ENCODE data around the gene SCAMP2. TPM values are rescaled to one million over a fixed set of nuclear protein-coding genes. Genes with fewer than 3 reads are reported as not detected.

The SCAMP2 gene, protein sequence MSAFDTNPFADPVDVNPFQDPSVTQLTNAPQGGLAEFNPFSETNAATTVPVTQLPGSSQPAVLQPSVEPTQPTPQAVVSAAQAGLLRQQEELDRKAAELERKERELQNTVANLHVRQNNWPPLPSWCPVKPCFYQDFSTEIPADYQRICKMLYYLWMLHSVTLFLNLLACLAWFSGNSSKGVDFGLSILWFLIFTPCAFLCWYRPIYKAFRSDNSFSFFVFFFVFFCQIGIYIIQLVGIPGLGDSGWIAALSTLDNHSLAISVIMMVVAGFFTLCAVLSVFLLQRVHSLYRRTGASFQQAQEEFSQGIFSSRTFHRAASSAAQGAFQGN
- total RNA-seq = 13.5 and 16.6 TPM in 2 replicates

DNA sequence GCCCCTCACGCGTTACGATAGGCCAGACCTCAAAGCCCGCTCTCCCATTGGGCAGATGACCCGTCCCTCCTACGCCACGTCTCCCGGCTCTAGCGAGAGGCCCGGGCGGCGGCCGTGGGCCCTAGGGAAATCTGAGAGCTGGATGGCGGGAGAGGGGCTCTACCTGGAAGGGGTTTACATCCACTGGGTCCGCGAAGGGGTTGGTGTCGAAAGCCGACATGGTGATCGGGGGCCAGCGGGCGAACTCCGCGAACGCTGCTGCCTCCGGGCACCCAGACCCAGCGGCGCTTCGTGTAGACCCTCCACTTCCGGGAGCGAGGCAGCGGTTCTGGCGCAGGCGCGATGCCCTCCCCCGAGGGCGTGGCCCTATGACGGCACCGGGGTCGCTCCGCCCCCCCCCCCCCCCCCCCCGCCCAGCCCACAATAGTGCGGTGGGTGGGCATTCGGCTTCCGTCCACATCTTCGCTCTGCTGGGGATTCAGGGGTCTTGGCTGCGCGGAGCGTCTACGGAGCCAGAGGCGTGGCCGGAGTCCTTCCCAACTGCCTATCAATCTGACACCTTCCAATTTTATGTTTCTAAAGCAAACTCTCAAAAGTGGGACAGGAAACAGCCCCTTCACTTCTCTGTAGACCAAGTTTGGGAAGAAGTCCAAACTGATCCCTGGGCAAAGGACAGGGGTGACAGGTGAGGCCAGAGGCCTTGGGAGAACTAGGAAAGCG lies at the start of gene SCAMP2:
Gene SCAMP2, minus strand, starts transcription at position 330 of the 720 bp plus-strand sequence. Its CDS starts 110 bp downstream, at position 220.

DNA sequence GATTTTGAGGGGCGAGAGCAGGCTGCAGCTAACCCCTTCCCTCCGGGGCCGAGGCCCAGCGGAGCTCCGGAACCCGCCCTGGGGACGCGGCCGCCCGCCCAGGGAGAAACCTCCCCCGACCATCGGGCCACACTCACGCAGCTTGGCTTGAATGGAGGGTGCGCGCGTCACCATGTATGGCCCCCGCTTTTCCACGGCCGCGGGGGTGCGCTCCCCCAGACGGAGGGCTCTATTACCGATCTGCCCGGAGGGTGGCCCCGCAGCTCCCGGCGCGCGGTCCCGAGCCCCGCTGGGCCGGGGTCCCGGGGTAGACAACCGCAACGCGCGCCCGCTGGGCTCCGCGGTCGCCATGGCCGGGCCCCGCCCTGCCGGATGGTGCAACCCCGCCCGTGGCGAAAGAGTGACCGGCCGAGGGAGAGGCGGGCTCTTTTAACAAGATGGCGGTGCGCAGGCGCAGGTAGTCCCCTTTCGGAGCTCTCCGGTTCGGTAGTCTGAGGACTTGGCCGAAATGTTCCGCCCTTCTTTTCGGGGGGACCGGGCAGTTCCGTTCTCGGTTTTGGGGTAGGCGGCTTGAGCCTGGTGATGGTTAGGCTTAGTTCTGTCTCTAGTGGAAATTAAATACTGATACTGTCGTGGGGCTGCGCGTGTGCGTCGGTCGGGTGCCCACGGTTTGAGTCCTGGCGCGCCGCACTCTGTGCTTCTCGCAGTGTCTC lies 33.4 kb upstream of the SCAMP2 start, which contains the start of gene FAM219B:
Gene FAM219B, minus strand, starts transcription at position 402 of the 713 bp plus-strand sequence. Its CDS starts 51 bp downstream, at position 351.

DNA sequence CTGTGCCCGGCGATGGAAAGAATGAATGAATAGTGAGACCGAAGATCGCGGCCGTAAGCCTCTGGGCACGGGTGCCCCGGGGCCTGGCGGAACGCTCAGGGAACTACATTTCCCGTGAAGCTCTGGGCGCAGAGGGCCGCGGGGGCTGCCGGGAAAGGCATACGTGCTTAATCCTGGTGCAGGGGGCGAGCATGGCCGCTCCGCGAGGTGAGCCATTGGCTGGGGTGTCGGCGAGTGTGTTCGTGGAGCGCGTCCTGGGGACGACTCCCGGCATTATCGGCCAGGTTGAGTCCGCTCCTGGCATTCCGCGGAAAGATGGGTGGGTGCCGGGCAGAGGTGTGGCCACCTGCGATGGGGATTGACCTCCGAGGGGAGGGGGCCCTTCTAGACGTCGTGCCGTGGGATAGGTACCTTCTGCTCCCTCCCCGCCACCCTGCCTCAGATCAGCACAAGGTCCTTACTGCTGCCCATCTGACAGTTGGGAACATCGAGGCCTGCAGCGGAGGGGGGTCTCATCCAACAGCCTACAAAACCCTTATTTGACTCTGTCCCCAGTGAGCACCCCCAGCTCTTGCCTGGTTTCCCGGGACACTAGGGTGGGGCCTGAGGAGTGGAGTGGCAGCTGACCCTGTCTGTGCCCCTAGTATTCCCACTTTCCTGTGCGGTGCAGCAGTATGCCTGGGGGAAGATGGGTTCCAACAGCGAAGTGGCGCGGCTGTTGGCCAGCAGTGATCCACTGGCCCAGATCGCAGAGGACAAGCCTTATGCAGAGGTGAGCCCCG lies 16.9 kb upstream of the SCAMP2 start, which contains the start of gene MPI:
Gene MPI, plus strand, starts transcription at position 160 of the 782 bp plus-strand sequence. Its CDS starts 32 bp downstream, at position 192.

DNA sequence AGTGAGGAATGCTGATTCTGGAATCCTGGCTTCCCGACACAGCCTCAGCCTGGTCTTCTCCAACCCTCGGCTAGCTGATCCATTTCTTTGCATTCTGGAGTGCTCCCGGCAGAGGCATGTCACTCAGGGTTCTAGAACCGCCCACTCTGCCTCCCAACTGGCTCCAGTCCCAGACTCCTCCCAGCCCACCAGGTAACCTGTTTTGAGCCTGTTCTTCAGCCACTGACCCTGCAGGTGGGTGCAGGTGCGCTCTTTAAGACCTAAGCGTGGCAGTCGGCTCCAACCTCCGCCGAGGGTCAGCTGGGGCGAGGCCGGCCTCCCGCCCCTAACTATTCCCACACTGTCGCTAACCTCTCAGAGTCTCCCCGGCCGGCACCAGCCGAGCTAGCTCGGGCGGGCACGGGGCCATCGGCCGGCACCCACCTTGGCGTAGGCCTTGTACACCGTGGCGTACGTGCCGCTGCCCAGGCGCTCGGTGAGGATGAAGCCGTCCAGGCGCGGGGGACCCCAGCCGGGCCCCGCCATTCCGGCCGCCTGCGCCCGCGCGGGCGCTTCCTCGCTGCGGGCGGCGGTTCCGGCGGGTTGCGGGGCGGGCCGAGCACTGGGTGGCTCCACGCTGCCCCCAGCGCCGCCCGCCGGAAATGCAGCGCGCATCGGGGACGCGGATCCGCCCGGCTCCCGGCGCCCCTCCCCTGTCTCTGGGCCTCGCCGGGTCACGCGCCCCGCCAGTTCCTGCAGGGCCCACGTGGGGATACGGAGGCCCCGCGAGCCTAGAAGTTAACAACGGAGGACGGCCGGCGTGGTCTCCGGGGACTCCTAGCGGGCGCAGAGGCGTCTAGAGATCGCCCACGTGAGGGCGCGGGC lies 30.4 kb downstream of the SCAMP2 start, which contains the start of gene ULK3:
Gene ULK3, minus strand, starts transcription at position 576 of the 864 bp plus-strand sequence. Its CDS starts 51 bp downstream, at position 525.

DNA sequence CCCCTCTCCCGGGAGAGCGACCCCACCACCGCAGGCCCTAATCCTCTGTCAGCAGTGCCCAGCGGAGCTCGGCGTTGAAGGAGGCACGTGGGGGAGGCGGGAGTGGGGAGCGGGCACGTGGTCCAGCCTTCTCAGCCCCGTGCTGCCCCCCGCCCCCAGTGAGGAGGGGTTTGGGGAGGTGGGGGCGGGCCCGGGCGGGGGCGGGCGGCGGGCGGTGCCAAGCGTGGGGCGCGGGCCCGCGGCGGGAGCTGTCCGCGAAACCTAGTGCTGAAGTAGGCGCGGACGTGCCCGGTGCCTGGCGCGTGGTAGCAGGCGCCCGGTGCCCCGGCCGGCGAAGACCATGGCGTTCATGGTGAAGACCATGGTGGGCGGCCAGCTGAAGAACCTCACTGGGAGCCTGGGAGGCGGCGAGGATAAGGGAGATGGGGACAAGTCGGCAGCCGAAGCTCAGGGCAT lies 46.8 kb downstream of the SCAMP2 start, which contains the start of gene CPLX3:
Gene CPLX3, plus strand, starts transcription at position 264 of the 456 bp plus-strand sequence. Its CDS starts 77 bp downstream, at position 341.

DNA sequence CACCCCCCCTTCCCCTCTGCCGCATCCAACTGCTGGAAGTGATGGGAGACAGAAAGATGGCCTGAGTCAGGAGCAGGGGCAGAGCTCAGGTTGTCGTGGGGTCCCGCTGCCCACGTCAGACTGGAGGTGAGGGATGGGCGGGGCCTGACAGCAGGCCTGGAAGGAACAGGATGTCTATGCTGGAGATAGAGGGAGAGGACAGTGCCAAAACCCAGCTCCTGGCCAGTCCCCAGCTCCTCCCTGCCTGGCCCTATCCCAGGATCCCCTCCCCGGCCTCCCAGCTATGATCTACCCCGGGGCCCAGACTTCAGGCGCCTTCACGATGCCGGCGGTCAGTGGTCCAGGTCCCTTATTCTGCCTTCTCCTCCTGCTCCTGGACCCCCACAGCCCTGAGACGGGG lies 60.6 kb downstream of the SCAMP2 start, which contains the start of gene LMAN1L:
Gene LMAN1L, plus strand, starts transcription at position 303 of the 400 bp plus-strand sequence. Its CDS starts 20 bp downstream, at position 323.

Other genes starting within 250 kb of the SCAMP2 start
- gene EDC3, start 177.3 kb downstream of the SCAMP2 start, total RNA-seq = 8.2 and 12.0 TPM in 2 replicates
- gene CYP1A1, start 147.8 kb downstream of the SCAMP2 start, total RNA-seq = 0.09 and 0.71 TPM in 2 replicates
- gene CYP1A2, start 124.5 kb downstream of the SCAMP2 start, total RNA-seq = not detected in 2 replicates
- 12.4 and 17.7 TPM in 2 replicates for gene CSK, start 91.3 kb downstream of the SCAMP2 start, total RNA-seq
- not detected in 2 replicates for gene LMAN1L, start 60.5 kb downstream of the SCAMP2 start, total RNA-seq
- gene CPLX3, start 46.7 kb downstream of the SCAMP2 start, total RNA-seq = not detected in 2 replicates
- gene ULK3, start 30.2 kb downstream of the SCAMP2 start, total RNA-seq = 9.7 and 11.9 TPM in 2 replicates
- gene MPI, start 16.7 kb upstream of the SCAMP2 start, total RNA-seq = 41.5 and 59.6 TPM in 2 replicates
- gene FAM219B, start 33.5 kb upstream of the SCAMP2 start, total RNA-seq = 37.1 and 37.2 TPM in 2 replicates
- gene COX5A, start 64.7 kb upstream of the SCAMP2 start, total RNA-seq = 27.8 and 34.6 TPM in 2 replicates
- 7.3 and 8.5 TPM in 2 replicates for gene RPP25, start 83.4 kb upstream of the SCAMP2 start, total RNA-seq
- gene SCAMP5, start 122.2 kb upstream of the SCAMP2 start, total RNA-seq = 1.6 and 3.0 TPM in 2 replicates
- 4.4 and 8.1 TPM in 2 replicates for gene PPCDC, start 150.2 kb upstream of the SCAMP2 start, total RNA-seq

Measured in smooth muscle cell of bladder (primary cell).